GM19240 (cell line): ENCODE data around the gene PSPC1.

Source experiments
- DNase-seq: peaks from one replicate; pipeline ENCODE4 v3.0.0; 2011; ENCODE audit warnings: low spot score; ENCODE audit not compliant: insufficient read length

The PSPC1 gene

DNA sequence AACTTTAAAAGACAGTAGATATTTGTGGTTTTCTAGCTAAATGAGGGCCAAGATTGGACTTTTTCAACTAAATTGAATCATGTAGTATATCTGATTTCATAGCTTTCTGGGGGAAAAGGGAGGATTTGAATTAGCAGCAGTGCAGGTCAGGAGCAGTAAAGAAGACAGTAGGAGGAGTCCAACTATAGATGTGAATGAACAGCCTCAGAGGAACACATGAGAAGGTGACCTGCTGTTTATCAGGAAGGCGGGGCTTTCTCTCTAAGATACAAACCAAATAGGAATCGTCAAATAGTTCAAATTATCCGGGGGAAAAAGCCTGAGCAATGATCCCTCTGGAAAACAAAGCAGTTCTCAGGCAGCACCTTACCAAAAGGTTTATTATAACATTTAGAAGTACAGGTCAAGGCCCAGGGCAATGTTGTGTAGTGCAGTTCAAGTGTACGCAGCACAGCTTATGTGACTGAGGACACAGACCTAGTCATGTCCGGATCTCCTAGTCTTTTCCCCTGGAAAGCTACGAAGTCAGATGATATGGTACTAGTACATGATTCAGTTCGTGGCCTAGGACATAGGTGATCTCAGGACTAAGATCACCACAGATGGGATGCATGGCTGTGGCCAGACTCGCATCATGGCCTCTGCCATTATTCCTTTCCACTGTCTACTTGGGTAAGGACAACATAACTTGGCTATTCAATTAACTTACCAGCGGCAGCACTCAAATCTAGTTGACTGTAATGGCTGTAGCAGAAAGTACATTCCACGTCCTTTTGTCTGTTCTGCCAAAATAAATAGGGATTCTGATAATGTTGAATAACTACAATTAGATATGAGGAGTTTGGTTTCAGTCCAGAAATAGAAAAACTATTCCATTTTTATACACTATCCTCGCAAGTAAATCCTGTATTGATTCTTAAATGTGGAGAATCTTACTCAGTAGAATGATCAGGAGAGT, 109.0 kb downstream of the PSPC1 start:
- DNase-seq: no peak

DNA sequence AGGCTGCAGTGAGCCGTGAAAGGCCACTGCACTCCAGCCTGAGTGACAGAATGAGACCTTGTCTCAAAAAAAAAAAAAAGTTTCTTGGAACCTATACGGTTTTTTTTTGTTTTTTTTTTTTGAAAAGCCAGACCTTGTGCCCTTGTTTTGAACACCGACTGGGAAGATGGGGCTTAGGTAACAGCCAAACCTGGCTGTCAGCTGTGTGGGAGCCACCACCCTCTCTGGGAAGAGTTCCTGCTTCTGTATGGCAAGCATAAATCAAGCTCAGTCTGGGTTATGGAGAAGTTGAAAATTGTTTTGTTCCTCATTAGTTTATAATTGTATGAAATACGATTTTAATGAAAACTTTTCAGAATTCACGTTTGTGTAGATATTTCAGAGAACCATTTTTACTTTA, 109.8 kb downstream of the PSPC1 start:
- DNase-seq: no peak

DNA sequence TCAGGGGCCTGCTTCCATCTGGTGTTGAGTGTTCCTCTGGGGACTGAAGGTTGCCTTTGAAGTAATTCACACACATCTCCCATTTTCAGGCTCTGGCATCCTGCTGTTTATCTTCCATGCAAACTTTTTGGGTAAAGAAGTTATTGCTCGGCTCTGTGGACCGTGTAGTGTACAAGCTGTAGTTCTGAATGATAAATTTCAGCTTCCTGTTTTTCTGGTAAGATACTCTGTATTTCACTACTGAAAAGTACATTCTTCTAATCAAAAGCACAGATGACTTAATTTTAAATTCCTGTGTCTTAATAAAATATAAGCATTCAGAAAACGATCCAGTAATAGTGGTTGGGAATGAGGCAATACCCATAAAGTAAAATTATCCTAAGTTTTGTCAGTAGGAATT, 112.6 kb downstream of the PSPC1 start:
- DNase-seq: no peak

GRCh38 chr13:19668778-19669177, 114.0 kb downstream of the PSPC1 start:
- no peak for DNase-seq

DNA sequence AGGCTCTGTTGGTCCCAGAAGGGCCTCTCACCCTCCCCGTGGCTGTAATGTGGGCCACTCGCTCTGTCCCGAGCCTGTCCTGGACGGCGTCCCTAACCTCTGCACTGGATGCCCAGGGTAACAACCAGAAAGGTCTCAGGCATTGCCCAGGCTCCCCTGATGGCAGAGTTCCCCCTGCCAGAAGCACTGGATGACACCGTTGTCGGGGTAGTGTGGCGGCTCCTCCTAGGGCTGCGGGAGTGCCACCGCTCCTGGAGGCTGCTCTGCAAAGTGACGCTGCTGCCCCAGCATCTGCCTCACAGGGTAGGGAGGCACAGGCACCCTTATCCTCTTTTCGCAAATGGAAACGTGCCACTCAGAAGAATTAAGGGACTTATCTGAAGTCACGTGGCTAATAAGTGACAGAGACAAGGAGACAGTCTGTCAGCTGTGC, 117.3 kb downstream of the PSPC1 start:
- no peak for DNase-seq

DNA sequence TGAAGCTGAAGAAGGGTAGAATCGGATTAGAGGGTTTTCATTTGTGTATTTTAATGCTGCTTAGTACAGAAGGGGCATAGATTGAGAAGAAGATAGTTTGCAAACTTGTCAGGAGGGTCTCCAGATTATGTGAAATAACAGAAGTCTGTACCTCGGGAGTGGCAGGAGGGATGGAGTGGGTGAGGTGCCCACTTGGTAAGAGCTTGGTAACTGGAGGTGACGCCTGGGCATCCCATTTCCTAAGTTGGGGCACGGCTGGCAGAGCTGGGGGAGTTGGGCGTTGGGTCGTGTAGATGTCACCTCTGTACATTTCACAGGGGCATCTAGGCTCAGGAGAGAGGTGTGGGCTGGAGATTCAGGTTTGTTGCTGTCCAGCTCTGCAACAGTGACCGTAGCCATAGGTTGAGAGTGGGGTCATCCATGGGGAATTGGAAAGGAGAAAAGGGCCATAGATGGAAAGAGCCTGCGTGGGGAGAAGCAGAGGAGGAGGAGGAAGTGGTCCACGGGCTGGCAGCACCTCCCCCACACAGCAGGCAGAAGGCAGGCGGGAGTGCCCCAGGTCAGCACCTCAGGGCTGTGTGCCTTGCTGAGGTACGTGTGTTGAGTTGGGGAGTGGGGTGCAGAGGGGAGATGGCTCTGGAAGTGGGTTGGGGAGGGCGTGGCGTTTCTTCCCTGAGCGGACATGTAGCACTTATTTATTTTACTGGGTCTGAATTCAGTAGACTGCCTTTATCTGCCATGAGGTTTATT, 118.1 kb downstream of the PSPC1 start:
- no peak for DNase-seq

- DNase-seq: no peak
Observed at GRCh38 chr13:19663416-19663979, 119.2 kb downstream of the PSPC1 start.

- no peak for DNase-seq
Observed at GRCh38 chr13:19661561-19661960, 121.2 kb downstream of the PSPC1 start.

DNA sequence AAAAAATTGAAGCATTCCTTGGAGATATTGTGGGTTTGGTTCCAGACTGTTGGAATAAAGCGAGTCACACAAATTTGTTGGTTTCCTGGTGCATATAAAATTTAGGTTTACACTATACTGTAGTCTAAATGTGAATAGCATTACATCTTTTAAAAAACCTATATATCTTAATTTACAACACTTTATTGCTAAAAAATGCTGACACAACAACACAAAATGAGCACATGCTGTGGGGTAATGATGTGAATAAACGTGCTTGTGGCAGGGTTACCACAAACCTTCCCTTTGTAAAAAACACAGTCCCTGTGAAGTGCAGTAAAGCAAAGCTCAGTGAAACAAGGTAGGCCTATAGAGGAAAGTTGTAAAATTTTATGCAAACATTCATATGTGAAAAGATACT, 121.6 kb downstream of the PSPC1 start:
- DNase-seq: no peak

DNA sequence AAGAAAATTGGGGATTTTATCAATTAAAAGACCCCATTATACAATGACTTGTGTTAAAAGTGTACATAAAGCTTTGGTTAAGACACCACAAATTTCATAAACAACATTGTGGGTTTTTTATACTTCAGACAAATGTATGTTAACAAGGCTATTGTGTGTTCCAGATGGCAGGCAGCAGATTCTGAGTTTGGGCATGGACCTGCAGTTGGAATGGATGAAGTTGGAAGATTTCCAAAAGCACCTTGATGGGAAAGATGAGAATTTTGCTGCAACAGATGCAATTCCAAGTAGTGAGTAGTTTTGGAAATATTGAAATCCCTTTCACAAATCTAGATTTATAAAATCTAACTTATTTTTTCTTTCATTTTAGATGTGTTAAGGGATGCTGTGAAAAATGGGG, 123.9 kb downstream of the PSPC1 start:
- no peak for DNase-seq

DNA sequence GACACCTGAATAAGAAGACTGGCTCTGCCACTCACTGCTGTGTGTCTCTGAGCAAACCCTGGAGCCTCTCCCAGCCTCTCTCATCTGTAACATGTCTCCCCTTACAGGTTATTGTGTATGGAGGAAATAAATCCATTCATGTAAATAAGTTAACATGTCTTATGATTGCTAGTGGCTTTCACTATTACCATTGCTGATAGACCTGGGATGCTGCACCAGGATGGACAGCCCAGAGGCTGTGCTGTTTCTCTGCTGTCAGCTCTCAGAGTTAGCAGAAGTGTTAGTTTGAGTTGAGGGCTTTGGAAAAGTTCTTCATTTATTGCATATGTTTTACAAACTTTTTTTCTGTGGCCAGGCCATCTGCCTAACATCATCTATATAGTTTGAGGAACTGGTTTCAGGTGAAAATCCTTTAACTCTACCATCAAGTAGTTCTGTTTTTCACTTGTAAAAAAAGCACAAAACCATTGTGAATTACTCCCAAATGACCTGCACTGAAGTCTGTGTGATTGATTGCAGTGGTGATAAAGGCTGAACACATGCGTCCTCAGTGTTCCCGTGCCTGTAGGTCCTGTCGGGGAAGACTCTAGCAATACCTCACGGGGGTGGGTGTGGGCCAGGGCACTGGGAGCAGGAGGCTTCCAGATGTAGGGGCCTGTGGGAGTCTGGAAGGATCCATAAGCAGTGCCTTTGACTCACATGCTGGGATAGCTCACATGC, 124.7 kb downstream of the PSPC1 start:
- DNase-seq: no peak
